HCT116 (cell line): ENCODE results near the gene IRAK1BP1. TPM values are rescaled to one million over a fixed set of nuclear protein-coding genes. Genes with fewer than 3 reads are reported as not detected.

Experiments
- ATAC-seq: fragments of 200-7000 bp; cut with Tn5 transposase; 2 replicates; pipeline ENCODE4 v1.9.1; 2020; ENCODE audit warnings: mild to moderate bottlenecking, moderate library complexity
- BruUV-seq: library from RNA; stranded (reverse); fragments of 400-500 nt; replicated peaks from 2 replicates; lab custom pipeline; 2021; lab: Mats Ljungman, UMichigan
- CTCF ChIA-PET: fragments of 300-600 bp; sonication (Branson Sonifier 250); formaldehyde crosslinking; loops from one replicate; lab custom pipeline; 2021; ENCODE audit warnings: antibody characterized with exemption; lab: Charles Lee
- POLR2A ChIA-PET: fragments of 300-600, 350-600 bp; sonication (Branson Sonifier 250); formaldehyde crosslinking; loops from one replicate; lab custom pipeline; 2021; ENCODE audit warnings: antibody characterized with exemption; lab: Charles Lee
- RAD21 ChIA-PET, 2 experiments: fragments of 300-600 bp; sonication (Branson Sonifier 250); formaldehyde crosslinking; loops; one replicate each; lab custom pipeline; 2023; ENCODE audit warnings: low total read pairs in 2 of 2; ENCODE audit not compliant: uncharacterized antibody in 2 of 2, unreplicated experiment in 2 of 2, low non-redundant PET in 1 of 2; lab: Charles Lee
- DNase-seq: peaks from one replicate; pipeline ENCODE4 v3.0.0-alpha.2; 2010; ENCODE audit warnings: low read depth, low spot score
- H2AFZ ChIP-seq: fragments of 200-600 bp; shearing (Covaris generic), sonication (generic); 2 replicates; pipeline ENCODE4 v1.6.1; 2017; ENCODE audit warnings: low read depth, mixed run types, mixed read lengths, antibody characterized with exemption, low read length; ENCODE audit not compliant: poor library complexity, severe bottlenecking
- H3K27ac ChIP-seq: 2 replicates; pipeline ENCODE4 v1.5.1; 2012; ENCODE audit warnings: low read depth, low read length
- H3K27me3 ChIP-seq: fragments of 200-600 bp; sonication (generic); 2 replicates; pipeline ENCODE4 v1.6.1; 2016; ENCODE audit warnings: mixed run types, low read length, mixed read lengths; ENCODE audit not compliant: insufficient read depth
- H3K36me3 ChIP-seq, 2 experiments: fragments of 200-500 bp in 1 of 2; fragments of 200-600 bp in 1 of 2; sonication (Bioruptor generic) in 1 of 2; sonication (generic) in 1 of 2; 2 replicates each; pipeline versions ENCODE4 v1.5.1 to v1.6.1; 2014 to 2016; ENCODE audit warnings: low read length in 2 of 2, inconsistent platforms in 1 of 2, mixed read lengths in 1 of 2, mixed run types in 1 of 2; ENCODE audit not compliant: insufficient read depth in 2 of 2, control insufficient read depth in 1 of 2
- H3K4me1 ChIP-seq, 2 experiments: fragments of 200-600 bp in 1 of 2; sonication (generic) in 1 of 2; 2 replicates each; pipeline versions ENCODE4 v1.5.1 to v1.6.1; 2012 to 2017; ENCODE audit warnings: low read length in 2 of 2, inconsistent platforms in 1 of 2, mild to moderate bottlenecking in 1 of 2, mixed read lengths in 1 of 2, mixed run types in 1 of 2, moderate library complexity in 1 of 2; ENCODE audit not compliant: insufficient read depth in 2 of 2, control insufficient read depth in 1 of 2
- H3K4me2 ChIP-seq: fragments of 200-600 bp; sonication (generic); 2 replicates; pipeline ENCODE4 v1.6.1; 2017; ENCODE audit warnings: mixed run types, low read length, mixed read lengths
- H3K4me3 ChIP-seq, 2 experiments: fragments of 200-600 bp in 1 of 2; sonication (generic) in 1 of 2; replicated peaks in 1 of 2; 2 replicates each; pipeline ENCODE4 v1.5.1; 2011 to 2016; ENCODE audit warnings: low read length in 2 of 2, control low read depth in 1 of 2, low read depth in 1 of 2, mild to moderate bottlenecking in 1 of 2, mixed read lengths in 1 of 2, mixed run types in 1 of 2
- H3K79me2 ChIP-seq: fragments of 200-600 bp; sonication (generic); 2 replicates; pipeline ENCODE4 v1.6.1; 2017; ENCODE audit warnings: mild to moderate bottlenecking, mixed run types, low read length, moderate library complexity, mixed read lengths; ENCODE audit not compliant: insufficient read depth
- H3K9ac ChIP-seq: fragments of 200-600 bp; sonication (generic); 2 replicates; pipeline ENCODE4 v1.6.1; 2016; ENCODE audit warnings: low read length, mixed read lengths
- H3K9me2 ChIP-seq: fragments of 200-600 bp; sonication (generic), shearing (Covaris generic); 2 replicates; pipeline ENCODE4 v1.6.1; 2017; ENCODE audit warnings: mixed run types, mild to moderate bottlenecking, moderate library complexity; ENCODE audit not compliant: insufficient read depth
- H3K9me3 ChIP-seq, 2 experiments: fragments of 200-500 bp in 1 of 2; fragments of 200-600 bp in 1 of 2; sonication (Bioruptor generic) in 1 of 2; sonication (generic) in 1 of 2; 2 replicates each; pipeline ENCODE4 v1.6.1; 2014 to 2017; ENCODE audit warnings: low read length in 2 of 2, mixed read lengths in 2 of 2, inconsistent platforms in 1 of 2, low read depth in 1 of 2, mild to moderate bottlenecking in 1 of 2, mixed run types in 1 of 2, moderate library complexity in 1 of 2; ENCODE audit not compliant: control insufficient read depth in 1 of 2, insufficient read depth in 1 of 2
- H4K20me1 ChIP-seq: fragments of 200-600 bp; sonication (generic), shearing (Covaris generic); 2 replicates; pipeline ENCODE4 v1.6.1; 2017; ENCODE audit warnings: mixed run types, mild to moderate bottlenecking, moderate library complexity; ENCODE audit not compliant: insufficient read depth
- ATF3 ChIP-seq: IDR thresholded peaks from 2 replicates; pipeline ENCODE4 v1.6.1; 2012
- CBX3 ChIP-seq: IDR thresholded peaks from 2 replicates; pipeline ENCODE4 v1.6.1; 2012; ENCODE audit warnings: low read depth
- CEBPB ChIP-seq: IDR thresholded peaks from 2 replicates; pipeline ENCODE4 v1.6.1; 2012; ENCODE audit warnings: low read depth
- EGR1 ChIP-seq: IDR thresholded peaks from 2 replicates; pipeline ENCODE4 v1.6.1; 2012; ENCODE audit warnings: low read depth
- EZH2phosphoT487 ChIP-seq: fragments of 200-600 bp; IDR thresholded peaks from 2 replicates; pipeline ENCODE4 v1.6.1; 2018; ENCODE audit warnings: antibody characterized with exemption, borderline replicate concordance
- FOSL1 ChIP-seq: IDR thresholded peaks from 2 replicates; pipeline ENCODE4 v1.6.1; 2012; ENCODE audit warnings: low read depth
- POLR2A ChIP-seq: IDR thresholded peaks from 2 replicates; pipeline ENCODE4 v1.7.0; 2011; ENCODE audit warnings: borderline replicate concordance; ENCODE audit not compliant: insufficient read depth, insufficient read length; ENCODE audit errors: extremely low read depth
- POLR2AphosphoS5 ChIP-seq: IDR thresholded peaks from 2 replicates; pipeline ENCODE4 v1.6.1; 2011; ENCODE audit warnings: mild to moderate bottlenecking, low read depth, low read length, moderate library complexity
- RAD21 ChIP-seq: IDR thresholded peaks from 2 replicates; pipeline ENCODE4 v1.6.1; 2012; ENCODE audit warnings: low read depth, mild to moderate bottlenecking
- REST ChIP-seq: IDR thresholded peaks from 2 replicates; pipeline ENCODE4 v1.6.1; 2012; ENCODE audit warnings: low read depth
- SIN3A ChIP-seq: IDR thresholded peaks from 2 replicates; pipeline ENCODE4 v1.6.1; 2012; ENCODE audit warnings: low read depth
- SP1 ChIP-seq: IDR thresholded peaks from 2 replicates; pipeline ENCODE4 v1.6.1; 2012; ENCODE audit warnings: low read depth
- SRF ChIP-seq: IDR thresholded peaks from 2 replicates; pipeline ENCODE4 v1.6.1; 2012; ENCODE audit warnings: low read depth
- TCF7L2 ChIP-seq: IDR thresholded peaks from 2 replicates; pipeline ENCODE4 v1.7.0; 2011; ENCODE audit warnings: borderline replicate concordance, inconsistent platforms; ENCODE audit not compliant: insufficient read depth, insufficient read length; ENCODE audit errors: extremely low read depth
- YY1 ChIP-seq: IDR thresholded peaks from 2 replicates; pipeline ENCODE4 v1.6.1; 2011; ENCODE audit warnings: low read length, low read depth, moderate library complexity, mild to moderate bottlenecking; ENCODE audit not compliant: insufficient replicate concordance; ENCODE audit errors: extremely low read depth
- ZFX ChIP-seq: fragments of 450-650 bp; IDR thresholded peaks from 2 replicates; pipeline ENCODE4 v1.6.1; 2017
- ZNF274 ChIP-seq: fragments of 200-500 bp; sonication (Bioruptor generic); IDR thresholded peaks from 2 replicates; pipeline ENCODE4 v1.6.1; 2014; ENCODE audit warnings: mild to moderate bottlenecking, low read depth, low read length, inconsistent platforms
- intact Hi-C: fragments of 100-400 bp; cut with micrococcal nuclease; formaldehyde crosslinking; loops from 2 replicates; pipeline ENCODE4 v1.10.0; 2022
- total RNA-seq: library from RNA; stranded (reverse); gene quantifications from one replicate; pipeline ENCODE4 v1.2.1, GENCODE V29; 2021; ENCODE audit not compliant: unreplicated experiment
- TF ChIP-seq, protein P1 (sequence below): IDR thresholded peaks from 2 replicates; pipeline ENCODE4 v1.6.1; 2011; ENCODE audit warnings: mild to moderate bottlenecking, low read length, moderate library complexity; ENCODE audit not compliant: insufficient replicate concordance; ENCODE audit errors: extremely low read depth
- TF ChIP-seq, protein P2 (sequence below): IDR thresholded peaks from 2 replicates; pipeline ENCODE4 v1.6.1; 2012
- TF ChIP-seq, protein P3 (sequence below), 3 experiments: fragments of 200-600 bp in 1 of 3; sonication (generic) in 1 of 3; IDR thresholded peaks in 2 of 3; conservative IDR thresholded peaks in 1 of 3; 2 replicates each; pipeline ENCODE4 v1.5.1; 2012 to 2017; ENCODE audit warnings: low read depth in 2 of 3, low read length in 2 of 3, antibody characterized with exemption in 1 of 3, borderline replicate concordance in 1 of 3, control low read depth in 1 of 3, mild to moderate bottlenecking in 1 of 3, mixed read lengths in 1 of 3, mixed run types in 1 of 3, moderate library complexity in 1 of 3; ENCODE audit not compliant: insufficient read depth in 1 of 3

The IRAK1BP1 gene
- total RNA-seq, 1 experiment from 2014 or later: 5.4 TPM

GRCh38 chr6:78935553-78935952, 68.2 kb downstream of the IRAK1BP1 start:
- Histone ChIP-seq H3K9me2 (no peaks in the 10 kb centered on the region), H3K36me3 (peaks cover under 1 to 2% of the 10 kb centered on the region in 2 experiments; a peak in 3 of 4 replicates), H3K27me3 (no peaks in the 10 kb centered on the region), H3K4me1 (no peaks in the 10 kb centered on the region), H3K9me3 (no peaks in the 10 kb centered on the region), H4K20me1 (no peaks in the 10 kb centered on the region), H3K79me2 (no peaks in the 10 kb centered on the region), H3K27ac (no peak overlapping the region), H3K4me2 (no peak overlapping the region), H3K9ac (no peak overlapping the region), H2AFZ (no peak overlapping the region), H3K4me3 (no peak overlapping the region)
- intact Hi-C loops: no loop called here
- DNase-seq: no peak
- no peak for ATAC-seq
- ChIA-PET CTCF (no interaction called here), POLR2A (no interaction called here), RAD21 (no interaction called here)
- no TSS peak for BruUV-seq
- no peak for TF ChIP-seq ZNF274
- TF ChIP-seq POLR2AphosphoS5: no peak
- TF ChIP-seq ATF3: no peak
- TF ChIP-seq, protein P1, sequence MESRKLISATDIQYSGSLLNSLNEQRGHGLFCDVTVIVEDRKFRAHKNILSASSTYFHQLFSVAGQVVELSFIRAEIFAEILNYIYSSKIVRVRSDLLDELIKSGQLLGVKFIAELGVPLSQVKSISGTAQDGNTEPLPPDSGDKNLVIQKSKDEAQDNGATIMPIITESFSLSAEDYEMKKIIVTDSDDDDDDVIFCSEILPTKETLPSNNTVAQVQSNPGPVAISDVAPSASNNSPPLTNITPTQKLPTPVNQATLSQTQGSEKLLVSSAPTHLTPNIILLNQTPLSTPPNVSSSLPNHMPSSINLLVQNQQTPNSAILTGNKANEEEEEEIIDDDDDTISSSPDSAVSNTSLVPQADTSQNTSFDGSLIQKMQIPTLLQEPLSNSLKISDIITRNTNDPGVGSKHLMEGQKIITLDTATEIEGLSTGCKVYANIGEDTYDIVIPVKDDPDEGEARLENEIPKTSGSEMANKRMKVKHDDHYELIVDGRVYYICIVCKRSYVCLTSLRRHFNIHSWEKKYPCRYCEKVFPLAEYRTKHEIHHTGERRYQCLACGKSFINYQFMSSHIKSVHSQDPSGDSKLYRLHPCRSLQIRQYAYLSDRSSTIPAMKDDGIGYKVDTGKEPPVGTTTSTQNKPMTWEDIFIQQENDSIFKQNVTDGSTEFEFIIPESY: no peak
- no peak for TF ChIP-seq RAD21
- no peak for TF ChIP-seq ZFX
- TF ChIP-seq SIN3A: no peak
- TF ChIP-seq, protein P2, sequence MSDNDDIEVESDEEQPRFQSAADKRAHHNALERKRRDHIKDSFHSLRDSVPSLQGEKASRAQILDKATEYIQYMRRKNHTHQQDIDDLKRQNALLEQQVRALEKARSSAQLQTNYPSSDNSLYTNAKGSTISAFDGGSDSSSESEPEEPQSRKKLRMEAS: no peak
- TF ChIP-seq, protein P3, sequence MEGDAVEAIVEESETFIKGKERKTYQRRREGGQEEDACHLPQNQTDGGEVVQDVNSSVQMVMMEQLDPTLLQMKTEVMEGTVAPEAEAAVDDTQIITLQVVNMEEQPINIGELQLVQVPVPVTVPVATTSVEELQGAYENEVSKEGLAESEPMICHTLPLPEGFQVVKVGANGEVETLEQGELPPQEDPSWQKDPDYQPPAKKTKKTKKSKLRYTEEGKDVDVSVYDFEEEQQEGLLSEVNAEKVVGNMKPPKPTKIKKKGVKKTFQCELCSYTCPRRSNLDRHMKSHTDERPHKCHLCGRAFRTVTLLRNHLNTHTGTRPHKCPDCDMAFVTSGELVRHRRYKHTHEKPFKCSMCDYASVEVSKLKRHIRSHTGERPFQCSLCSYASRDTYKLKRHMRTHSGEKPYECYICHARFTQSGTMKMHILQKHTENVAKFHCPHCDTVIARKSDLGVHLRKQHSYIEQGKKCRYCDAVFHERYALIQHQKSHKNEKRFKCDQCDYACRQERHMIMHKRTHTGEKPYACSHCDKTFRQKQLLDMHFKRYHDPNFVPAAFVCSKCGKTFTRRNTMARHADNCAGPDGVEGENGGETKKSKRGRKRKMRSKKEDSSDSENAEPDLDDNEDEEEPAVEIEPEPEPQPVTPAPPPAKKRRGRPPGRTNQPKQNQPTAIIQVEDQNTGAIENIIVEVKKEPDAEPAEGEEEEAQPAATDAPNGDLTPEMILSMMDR (IDR thresholded peaks at IDR 0.05 in 2 of 3, conservative IDR thresholded peaks at IDR 0.05 in 1 of 3; ENCODE audit: borderline replicate concordance in 1 of 3, insufficient read depth in 1 of 3, low read depth in 2 of 3, low read length in 2 of 3): no peak
- no peak for TF ChIP-seq TCF7L2
- TF ChIP-seq REST: no peak
- TF ChIP-seq EGR1: no peak
- no peak for TF ChIP-seq SP1
- no peak for TF ChIP-seq YY1
- no peak for TF ChIP-seq SRF
- TF ChIP-seq CEBPB: no peak
- TF ChIP-seq CBX3: no peak
- TF ChIP-seq POLR2A: no peak
- no peak for TF ChIP-seq EZH2phosphoT487
- TF ChIP-seq FOSL1: no peak
